GM06990 (cell line): ENCODE data around the gene ERC2.

Experiments
- DNase-seq: peaks from one replicate; pipeline ENCODE4 v3.0.0-alpha.2; 2011; ENCODE audit not compliant: insufficient read length; ENCODE audit errors: extremely low read depth
- H3K27me3 ChIP-seq: replicated peaks from 2 replicates; pipeline ENCODE4 v1.6.0; 2011; ENCODE audit warnings: low read length; ENCODE audit not compliant: control insufficient read depth, insufficient read depth
- H3K36me3 ChIP-seq: 2 replicates; pipeline ENCODE4 v1.5.1; 2011; ENCODE audit warnings: low read length; ENCODE audit not compliant: control insufficient read depth, insufficient read depth
- H3K4me3 ChIP-seq: replicated peaks from 2 replicates; pipeline ENCODE4 v1.5.1; 2011; ENCODE audit warnings: low read depth, mild to moderate bottlenecking, control low read depth, low read length
- CTCF ChIP-seq: IDR thresholded peaks from 2 replicates; pipeline ENCODE4 v1.5.1; 2011; ENCODE audit warnings: low read length, control low read depth, mild to moderate bottlenecking, inconsistent platforms; ENCODE audit not compliant: insufficient read depth, poor library complexity, severe bottlenecking

ERC2 gene

GRCh38 chr3:55701997-55702396 lies 766.3 kb downstream of the ERC2 start:
- no peaks in the 10 kb centered on the region for H3K36me3 ChIP-seq
- DNase-seq = no peak
- H3K27me3 ChIP-seq = no peaks in the 10 kb centered on the region
- no peak for TF ChIP-seq CTCF
- no peak overlapping the region for H3K4me3 ChIP-seq

GRCh38 chr3:55698831-55699230 lies 769.4 kb downstream of the ERC2 start:
- Histone ChIP-seq H3K27me3 (no peaks in the 10 kb centered on the region), H3K4me3 (no peak overlapping the region), H3K36me3 (no peaks in the 10 kb centered on the region)
- no peak for DNase-seq
- no peak for TF ChIP-seq CTCF

GRCh38 chr3:55697177-55697865 lies 770.9 kb downstream of the ERC2 start:
- DNase-seq = no peak
- Histone ChIP-seq H3K27me3 (no peaks in the 10 kb centered on the region), H3K36me3 (no peaks in the 10 kb centered on the region), H3K4me3 (no peak overlapping the region)
- TF ChIP-seq CTCF = no peak

GRCh38 chr3:55692957-55693558 lies 775.2 kb downstream of the ERC2 start:
- DNase-seq = no peak
- Histone ChIP-seq H3K4me3 (no peak overlapping the region), H3K36me3 (no peaks in the 10 kb centered on the region), H3K27me3 (no peaks in the 10 kb centered on the region)
- no peak for TF ChIP-seq CTCF

- TF ChIP-seq CTCF = no peak
- no peak for DNase-seq
- Histone ChIP-seq H3K27me3 (no peaks in the 10 kb centered on the region), H3K4me3 (no peak overlapping the region), H3K36me3 (no peaks in the 10 kb centered on the region)
Measured at GRCh38 chr3:55692295-55692956, 775.8 kb downstream of the ERC2 start.
